Calu3 (cell line): Measurements from ENCODE around the gene SMIM14. TPM values are rescaled to one million over a fixed set of nuclear protein-coding genes. Genes with fewer than 3 reads are reported as not detected.
A peak's percentile ranks its signal among the peaks of the same experiment; 100 is the strongest.
"Not testable (repeated sequence)": the region's sequence is repeated elsewhere in the genome, so short reads cannot be mapped to it uniquely, and the experiment has no call there.

Experiments
- BruUV-seq: library from RNA; stranded (reverse); fragments of 400-500 nt; replicated peaks from 2 replicates; lab custom pipeline; 2021; lab: Mats Ljungman, UMichigan
- CTCF ChIA-PET: fragments of 300-600 bp; sonication (Branson Sonifier 250); formaldehyde crosslinking; loops from one replicate; lab custom pipeline; 2022; ENCODE audit warnings: antibody characterized with exemption; lab: Charles Lee
- DNase-seq: peaks from one replicate; pipeline ENCODE4 v3.0.0; 2022
- H3K27ac Mint-ChIP-seq: one replicate; pipeline ENCODE4 v1.8.0; 2022; ENCODE audit warnings: mixed read lengths; ENCODE audit not compliant: unreplicated experiment
- H3K27me3 Mint-ChIP-seq: one replicate; pipeline ENCODE4 v1.8.0; 2022; ENCODE audit warnings: mixed read lengths; ENCODE audit not compliant: unreplicated experiment
- H3K36me3 Mint-ChIP-seq: one replicate; pipeline ENCODE4 v1.8.0; 2022; ENCODE audit warnings: mild to moderate bottlenecking, moderate library complexity, mixed read lengths; ENCODE audit not compliant: insufficient read depth, unreplicated experiment
- H3K4me1 Mint-ChIP-seq: one replicate; pipeline ENCODE4 v1.8.0; 2022; ENCODE audit warnings: mild to moderate bottlenecking, low read depth, mixed read lengths; ENCODE audit not compliant: unreplicated experiment
- H3K4me3 Mint-ChIP-seq: one replicate; pipeline ENCODE4 v1.8.0; 2022; ENCODE audit warnings: mild to moderate bottlenecking, low read depth, moderate library complexity, mixed read lengths; ENCODE audit not compliant: unreplicated experiment
- H3K9me3 Mint-ChIP-seq: one replicate; pipeline ENCODE4 v1.8.0; 2022; ENCODE audit warnings: low read depth, mixed read lengths; ENCODE audit not compliant: unreplicated experiment
- intact Hi-C: fragments of 100-400 bp; cut with micrococcal nuclease; formaldehyde crosslinking; loops from one replicate; pipeline ENCODE4 v1.10.0; 2022; ENCODE audit not compliant: unreplicated experiment
- total RNA-seq: library from RNA; stranded (reverse); gene quantifications from 2 replicates; pipeline ENCODE4 v1.2.3, GENCODE V29; 2022
- TF ChIP-seq, protein P1 (sequence below): fragments of 200-600 bp; IDR thresholded peaks from one replicate; pipeline ENCODE4 v1.8.0; 2022; ENCODE audit warnings: antibody characterized with exemption; ENCODE audit not compliant: unreplicated experiment

The SMIM14 gene
- total RNA-seq, 1 experiment from 2014 or later: 22.2 TPM

GRCh38 chr4:39518484-39518883 is 120.2 kb downstream of the SMIM14 start:
- CTCF ChIA-PET: no interaction called here
- H3K27me3 Mint-ChIP-seq: no peaks in the 10 kb centered on the region
- H3K4me1 Mint-ChIP-seq: no peaks in the 10 kb centered on the region
- H3K36me3 Mint-ChIP-seq: peaks cover 11% of the 10 kb centered on the region
- no peak overlapping the region for H3K27ac Mint-ChIP-seq
- DNase-seq: no peak
- TF ChIP-seq, protein P1, sequence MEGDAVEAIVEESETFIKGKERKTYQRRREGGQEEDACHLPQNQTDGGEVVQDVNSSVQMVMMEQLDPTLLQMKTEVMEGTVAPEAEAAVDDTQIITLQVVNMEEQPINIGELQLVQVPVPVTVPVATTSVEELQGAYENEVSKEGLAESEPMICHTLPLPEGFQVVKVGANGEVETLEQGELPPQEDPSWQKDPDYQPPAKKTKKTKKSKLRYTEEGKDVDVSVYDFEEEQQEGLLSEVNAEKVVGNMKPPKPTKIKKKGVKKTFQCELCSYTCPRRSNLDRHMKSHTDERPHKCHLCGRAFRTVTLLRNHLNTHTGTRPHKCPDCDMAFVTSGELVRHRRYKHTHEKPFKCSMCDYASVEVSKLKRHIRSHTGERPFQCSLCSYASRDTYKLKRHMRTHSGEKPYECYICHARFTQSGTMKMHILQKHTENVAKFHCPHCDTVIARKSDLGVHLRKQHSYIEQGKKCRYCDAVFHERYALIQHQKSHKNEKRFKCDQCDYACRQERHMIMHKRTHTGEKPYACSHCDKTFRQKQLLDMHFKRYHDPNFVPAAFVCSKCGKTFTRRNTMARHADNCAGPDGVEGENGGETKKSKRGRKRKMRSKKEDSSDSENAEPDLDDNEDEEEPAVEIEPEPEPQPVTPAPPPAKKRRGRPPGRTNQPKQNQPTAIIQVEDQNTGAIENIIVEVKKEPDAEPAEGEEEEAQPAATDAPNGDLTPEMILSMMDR: no peak
- no peak overlapping the region for H3K4me3 Mint-ChIP-seq
- intact Hi-C loops: no loop called here
- H3K9me3 Mint-ChIP-seq: no peaks in the 10 kb centered on the region
- no TSS peak for BruUV-seq

GRCh38 chr4:39516407-39516966 is 122.2 kb downstream of the SMIM14 start:
- no peak overlapping the region for H3K27ac Mint-ChIP-seq
- peaks cover 11% of the 10 kb centered on the region for H3K36me3 Mint-ChIP-seq
- H3K4me1 Mint-ChIP-seq: no peaks in the 10 kb centered on the region
- CTCF ChIA-PET: no interaction called here
- H3K4me3 Mint-ChIP-seq: no peak overlapping the region
- TF ChIP-seq, protein P1: no peak
- intact Hi-C loops: no loop called here
- H3K27me3 Mint-ChIP-seq: no peaks in the 10 kb centered on the region
- DNase-seq: no peak
- no peaks in the 10 kb centered on the region for H3K9me3 Mint-ChIP-seq
- no TSS peak for BruUV-seq

GRCh38 chr4:39515669-39516401 is 122.8 kb downstream of the SMIM14 start:
- H3K27ac Mint-ChIP-seq, intact Hi-C loops, BruUV-seq, H3K27me3 Mint-ChIP-seq, DNase-seq, H3K9me3 Mint-ChIP-seq, H3K4me1 Mint-ChIP-seq, H3K4me3 Mint-ChIP-seq: not testable (repeated sequence)
- peaks cover 11% of the 10 kb centered on the region for H3K36me3 Mint-ChIP-seq
- CTCF ChIA-PET: interaction anchor here (1.2 kb wide), 1 partner anchor 11 kb away, joined by 5 read pairs; the partner anchor contains the start of gene UGDH

- no TSS peak for BruUV-seq
- TF ChIP-seq, protein P1: no peak
- Mint-ChIP-seq H3K27me3 (no peaks in the 10 kb centered on the region), H3K4me1 (no peaks in the 10 kb centered on the region), H3K9me3 (no peaks in the 10 kb centered on the region), H3K27ac (peak overlapping the region; percentile 67), H3K36me3 (peaks cover 20% of the 10 kb centered on the region), H3K4me3 (no peak overlapping the region)
- intact Hi-C loops: no loop called here
- peak; percentile 17 for DNase-seq
- CTCF ChIA-PET: interaction anchor here (1.2 kb wide), 1 partner anchor 12 kb away, joined by 5 read pairs; the partner anchor contains the start of gene UGDH
Measured at GRCh38 chr4:39514888-39515401, 123.7 kb downstream of the SMIM14 start.

GRCh38 chr4:39514266-39514665 is 124.4 kb downstream of the SMIM14 start:
- DNase-seq, H3K4me1 Mint-ChIP-seq, H3K4me3 Mint-ChIP-seq, BruUV-seq, H3K27ac Mint-ChIP-seq, H3K9me3 Mint-ChIP-seq, H3K27me3 Mint-ChIP-seq, intact Hi-C loops: not testable (repeated sequence)
- CTCF ChIA-PET: interaction anchor here (1.2 kb wide), 1 partner anchor 13 kb away, joined by 5 read pairs; the partner anchor contains the start of gene UGDH
- H3K36me3 Mint-ChIP-seq: peaks cover 24% of the 10 kb centered on the region
